ENCODE measurements around the gene C12orf42.

Gene C12orf42

GRCh38 chr12:103513875-103514274, 18.1 kb upstream of the C12orf42 start:
- TF ChIP-seq, protein P1, sequence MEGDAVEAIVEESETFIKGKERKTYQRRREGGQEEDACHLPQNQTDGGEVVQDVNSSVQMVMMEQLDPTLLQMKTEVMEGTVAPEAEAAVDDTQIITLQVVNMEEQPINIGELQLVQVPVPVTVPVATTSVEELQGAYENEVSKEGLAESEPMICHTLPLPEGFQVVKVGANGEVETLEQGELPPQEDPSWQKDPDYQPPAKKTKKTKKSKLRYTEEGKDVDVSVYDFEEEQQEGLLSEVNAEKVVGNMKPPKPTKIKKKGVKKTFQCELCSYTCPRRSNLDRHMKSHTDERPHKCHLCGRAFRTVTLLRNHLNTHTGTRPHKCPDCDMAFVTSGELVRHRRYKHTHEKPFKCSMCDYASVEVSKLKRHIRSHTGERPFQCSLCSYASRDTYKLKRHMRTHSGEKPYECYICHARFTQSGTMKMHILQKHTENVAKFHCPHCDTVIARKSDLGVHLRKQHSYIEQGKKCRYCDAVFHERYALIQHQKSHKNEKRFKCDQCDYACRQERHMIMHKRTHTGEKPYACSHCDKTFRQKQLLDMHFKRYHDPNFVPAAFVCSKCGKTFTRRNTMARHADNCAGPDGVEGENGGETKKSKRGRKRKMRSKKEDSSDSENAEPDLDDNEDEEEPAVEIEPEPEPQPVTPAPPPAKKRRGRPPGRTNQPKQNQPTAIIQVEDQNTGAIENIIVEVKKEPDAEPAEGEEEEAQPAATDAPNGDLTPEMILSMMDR (IDR thresholded peaks at IDR 0.05; ENCODE audit: low read depth, low read length, missing control alignments): no peak
- DNase-seq (ENCODE audit: extremely low read depth, low read depth): no peak
- H3K4me3 ChIP-seq (replicated peaks; ENCODE audit: low read depth, low read length): no peak overlapping the region

- TF ChIP-seq, protein P1 (IDR thresholded peaks at IDR 0.05; ENCODE audit: low read depth, low read length, missing control alignments): no peak
- DNase-seq (ENCODE audit: extremely low read depth, low read depth): no peak
- no peak overlapping the region for H3K4me3 ChIP-seq (replicated peaks; ENCODE audit: low read depth, low read length)
These were observed 9.8 kb upstream of the C12orf42 start for GRCh38 chr12:103505371-103506236.

GRCh38 chr12:103504606-103505005, 8.8 kb upstream of the C12orf42 start:
- no peak for DNase-seq (ENCODE audit: extremely low read depth, low read depth)
- TF ChIP-seq, protein P1 (IDR thresholded peaks at IDR 0.05; ENCODE audit: low read depth, low read length, missing control alignments): no peak
- no peak overlapping the region for H3K4me3 ChIP-seq (replicated peaks; ENCODE audit: low read depth, low read length)

DNA sequence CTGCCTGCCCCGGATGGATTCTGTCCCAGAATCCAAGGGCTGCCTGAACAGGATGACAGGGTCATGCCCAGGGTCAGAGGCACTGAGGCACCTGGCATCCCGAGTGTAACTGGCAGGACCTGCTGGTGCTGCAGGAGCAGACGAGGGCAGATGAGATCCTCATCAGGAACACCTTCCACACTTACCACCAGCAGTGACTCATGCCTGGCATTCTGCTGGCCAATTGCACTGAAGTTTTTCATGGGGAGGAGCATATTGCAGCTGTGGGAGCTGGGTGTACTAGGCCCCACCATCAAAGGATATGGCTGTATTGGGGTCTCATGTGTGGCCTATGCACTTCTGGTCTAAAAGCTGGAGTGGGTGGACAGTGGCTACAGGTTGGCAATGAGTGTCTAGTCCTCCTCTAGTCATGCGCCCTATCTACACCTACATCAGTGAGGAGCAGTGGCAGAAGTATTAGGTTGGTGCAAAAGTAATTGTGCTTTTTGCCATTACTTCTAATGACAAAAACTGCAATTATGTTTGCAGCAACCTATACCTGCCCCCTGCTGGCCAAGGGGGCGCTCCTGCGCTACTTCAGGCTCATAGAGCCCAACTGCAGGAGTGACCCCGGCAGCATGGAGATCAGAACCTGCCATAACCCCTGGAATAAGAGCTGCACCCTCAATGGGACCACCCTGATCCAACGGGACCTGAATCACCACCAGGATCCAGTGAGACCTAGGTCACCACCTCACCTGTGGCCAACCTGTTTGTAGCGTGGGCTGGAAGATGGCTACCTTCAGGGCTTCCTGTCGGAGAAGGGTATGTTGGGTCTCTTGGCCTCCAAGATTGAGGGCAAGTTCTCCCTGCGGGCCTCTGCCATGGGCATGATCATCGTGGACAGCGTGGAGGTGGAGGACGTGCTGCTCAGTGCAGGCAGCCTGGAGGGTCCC, 8.0 kb upstream of the C12orf42 start:
- no peak overlapping the region for H3K4me3 ChIP-seq (replicated peaks; ENCODE audit: low read depth, low read length)
- TF ChIP-seq, protein P1 (IDR thresholded peaks at IDR 0.05; ENCODE audit: low read depth, low read length, missing control alignments): peak; percentile 43
- DNase-seq (ENCODE audit: extremely low read depth, low read depth): no peak

DNA sequence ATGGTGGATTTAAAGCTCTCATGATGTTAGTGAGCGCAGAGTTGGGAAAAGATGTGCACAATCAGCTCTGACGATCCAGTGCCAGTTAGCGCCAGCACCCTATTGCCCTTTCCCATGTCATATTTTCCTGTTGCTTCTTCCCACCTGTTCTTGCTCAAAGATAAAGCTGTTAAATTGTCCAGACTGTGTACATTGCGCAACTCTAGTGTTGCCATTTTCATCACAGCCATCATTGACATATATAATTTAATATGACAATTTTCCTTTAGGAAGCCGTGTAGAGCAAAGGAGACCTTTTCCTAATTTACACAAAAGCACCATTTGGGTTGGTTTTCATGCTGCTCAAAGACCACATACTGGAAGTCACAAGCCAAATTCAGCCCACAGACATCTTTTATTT, 5.7 kb upstream of the C12orf42 start:
- TF ChIP-seq, protein P1 (IDR thresholded peaks at IDR 0.05; ENCODE audit: low read depth, low read length, missing control alignments): no peak
- H3K4me3 ChIP-seq (replicated peaks; ENCODE audit: low read depth, low read length): no peak overlapping the region

DNA sequence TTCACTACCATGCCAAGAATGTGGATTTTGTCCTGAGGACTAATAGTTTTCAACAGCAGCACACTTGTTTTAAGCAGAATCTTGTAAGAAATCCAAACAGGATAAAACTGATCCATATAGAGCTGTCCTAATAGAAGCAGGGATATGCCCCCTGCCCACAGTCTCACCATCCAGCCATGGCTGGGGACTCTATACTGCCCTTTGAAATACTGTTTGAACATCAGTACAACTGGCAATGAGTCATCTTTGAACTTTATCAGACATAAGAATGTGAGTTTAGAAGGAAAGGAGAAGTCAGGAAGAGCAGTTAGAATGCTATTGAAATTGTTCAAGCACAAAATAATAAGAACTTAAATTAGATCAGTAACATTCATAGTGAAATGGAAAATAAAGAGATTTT, 3.8 kb upstream of the C12orf42 start:
- TF ChIP-seq, protein P1 (IDR thresholded peaks at IDR 0.05; ENCODE audit: low read depth, low read length, missing control alignments): no peak
- no peak overlapping the region for H3K4me3 ChIP-seq (replicated peaks; ENCODE audit: low read depth, low read length)
- DNase-seq (ENCODE audit: extremely low read depth, low read depth): no peak

More for the DNA sequence above, 5.7 kb upstream of the C12orf42 start:
- no peak for DNase-seq (ENCODE audit: extremely low read depth, low read depth)
